NCI-H1930 (cell line): Measurements from ENCODE around the gene ATOX1.

Experiments used
- DNase-seq, 2 experiments: peaks; one replicate each; lab custom pipeline; 2025; lab: John Stamatoyannopoulos, UW

ATOX1 gene

DNA sequence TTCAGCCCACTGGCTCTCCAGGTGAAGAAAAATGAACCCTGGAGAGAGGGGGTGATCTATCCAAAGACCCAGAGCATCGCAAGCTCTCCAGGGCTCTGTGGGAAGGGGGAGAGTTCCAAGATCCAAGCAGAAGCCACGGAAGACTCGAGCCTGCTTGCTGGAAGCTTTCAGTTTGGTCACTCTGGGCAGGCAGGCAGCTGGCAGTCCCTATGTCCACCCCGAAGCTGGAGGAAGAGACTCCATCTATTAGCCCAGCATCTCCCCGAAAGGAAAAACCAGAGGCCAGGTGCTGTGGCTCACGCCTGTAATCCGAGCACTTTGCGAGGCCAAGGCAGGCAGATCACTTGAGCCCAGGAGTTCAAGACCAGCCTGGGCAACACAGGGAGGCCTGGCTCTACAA lies 61.0 kb downstream of the ATOX1 start:
- no peak for DNase-seq

DNA sequence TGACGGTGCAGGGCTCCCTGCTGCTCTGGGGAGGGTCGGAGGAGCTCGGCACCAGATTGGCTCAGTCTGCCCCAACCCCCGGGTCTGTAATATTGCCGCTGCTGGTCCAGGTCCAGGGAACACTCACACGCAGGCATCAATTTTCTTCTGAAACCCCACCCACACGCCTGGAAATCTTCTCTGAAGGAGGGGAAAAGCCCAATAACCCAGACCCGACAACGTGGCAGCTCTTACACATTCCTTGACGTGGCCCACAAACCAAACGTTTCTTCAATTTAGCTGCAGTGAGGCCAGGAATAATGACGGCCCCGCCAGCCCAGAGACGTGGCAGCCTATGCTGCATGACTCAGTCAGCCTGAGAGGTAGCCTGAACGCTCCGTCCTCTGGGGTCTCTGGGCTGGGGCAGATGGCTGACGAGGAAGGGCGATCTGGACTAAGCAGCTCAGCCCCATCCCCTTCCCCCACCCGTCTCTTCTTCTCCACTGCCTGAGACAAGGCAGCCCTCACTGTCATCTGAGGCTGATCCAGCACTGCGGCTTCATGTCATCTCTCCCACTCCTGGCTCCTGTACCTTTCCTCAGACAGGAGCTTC lies 61.9 kb downstream of the ATOX1 start:
- DNase-seq, result no peak

DNA sequence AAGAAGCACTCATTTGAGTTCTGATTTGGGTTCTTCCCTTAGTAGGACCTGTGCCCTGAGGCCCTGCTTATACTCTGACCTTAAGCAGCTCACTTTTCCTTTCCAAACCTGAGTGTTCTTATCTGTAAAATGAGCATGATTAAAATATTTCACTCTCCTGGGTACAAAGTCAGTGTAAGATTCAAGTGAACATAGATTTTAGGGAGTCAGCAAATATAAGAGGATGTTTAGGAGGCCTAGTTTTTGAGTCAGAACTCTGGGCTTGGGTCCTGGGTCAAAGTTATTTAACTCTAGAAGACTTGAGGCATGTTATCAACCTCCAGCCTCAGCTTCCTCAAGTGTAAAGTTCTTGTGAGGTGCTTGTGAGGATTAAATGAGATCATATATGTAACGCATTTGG lies 63.0 kb downstream of the ATOX1 start:
- no peak for DNase-seq

DNA sequence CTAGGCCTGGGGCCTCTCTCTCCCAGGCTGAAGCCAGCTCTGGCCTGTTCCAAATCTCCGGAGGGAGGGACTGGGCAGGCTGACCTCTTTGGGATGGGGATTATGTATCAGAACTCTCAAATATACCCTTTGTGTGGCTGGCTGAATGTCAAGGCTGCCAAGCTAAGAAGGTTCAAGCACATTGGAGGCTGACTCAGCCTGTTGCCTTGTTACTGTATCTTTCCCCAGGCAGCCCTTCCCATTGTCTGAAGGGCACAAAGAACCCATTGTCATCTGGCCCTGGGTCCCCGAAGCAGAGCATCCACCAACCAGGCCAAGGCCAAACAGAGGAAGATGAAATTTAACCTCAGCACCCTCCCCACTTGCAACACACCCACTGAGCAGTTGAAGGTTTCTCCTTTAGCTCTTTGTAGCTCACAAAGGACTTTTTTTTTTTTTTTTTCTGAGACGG lies 64.4 kb downstream of the ATOX1 start:
- no peak for DNase-seq
